ENCODE data around the gene NDRG3.

DNA sequence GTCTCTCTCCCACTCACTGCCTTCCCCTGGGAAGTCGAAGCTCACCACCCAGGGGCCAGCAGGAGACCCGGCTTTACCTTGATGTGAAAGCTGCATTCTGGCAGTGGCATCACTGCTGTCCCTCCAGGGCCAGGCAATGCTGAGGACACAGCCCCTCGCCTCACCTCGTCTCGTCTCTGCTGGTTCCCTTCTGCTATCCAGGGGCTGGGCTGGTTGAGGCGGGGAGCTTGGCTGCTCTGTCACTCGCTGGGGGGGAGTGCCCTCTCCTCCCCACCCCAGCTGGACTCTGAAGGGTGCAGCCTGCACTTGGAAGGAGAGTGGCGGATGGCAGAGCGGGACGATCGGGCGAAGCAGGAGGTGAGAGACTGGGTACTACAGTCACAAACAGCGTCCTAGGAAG is 40.4 kb upstream of the NDRG3 start:
- TF ChIP-seq POLR2A (IDR thresholded peaks at IDR 0.05) (no peak), POLR2AphosphoS5 (IDR thresholded peaks at IDR 0.05) (no peak)
- TF ChIP-seq, protein P1, sequence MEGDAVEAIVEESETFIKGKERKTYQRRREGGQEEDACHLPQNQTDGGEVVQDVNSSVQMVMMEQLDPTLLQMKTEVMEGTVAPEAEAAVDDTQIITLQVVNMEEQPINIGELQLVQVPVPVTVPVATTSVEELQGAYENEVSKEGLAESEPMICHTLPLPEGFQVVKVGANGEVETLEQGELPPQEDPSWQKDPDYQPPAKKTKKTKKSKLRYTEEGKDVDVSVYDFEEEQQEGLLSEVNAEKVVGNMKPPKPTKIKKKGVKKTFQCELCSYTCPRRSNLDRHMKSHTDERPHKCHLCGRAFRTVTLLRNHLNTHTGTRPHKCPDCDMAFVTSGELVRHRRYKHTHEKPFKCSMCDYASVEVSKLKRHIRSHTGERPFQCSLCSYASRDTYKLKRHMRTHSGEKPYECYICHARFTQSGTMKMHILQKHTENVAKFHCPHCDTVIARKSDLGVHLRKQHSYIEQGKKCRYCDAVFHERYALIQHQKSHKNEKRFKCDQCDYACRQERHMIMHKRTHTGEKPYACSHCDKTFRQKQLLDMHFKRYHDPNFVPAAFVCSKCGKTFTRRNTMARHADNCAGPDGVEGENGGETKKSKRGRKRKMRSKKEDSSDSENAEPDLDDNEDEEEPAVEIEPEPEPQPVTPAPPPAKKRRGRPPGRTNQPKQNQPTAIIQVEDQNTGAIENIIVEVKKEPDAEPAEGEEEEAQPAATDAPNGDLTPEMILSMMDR (IDR thresholded peaks at IDR 0.05): no peak
